Kidney epithelial cell (primary cell): ENCODE results near the gene GNPDA1. TPM values are rescaled to one million over a fixed set of nuclear protein-coding genes. Genes with fewer than 3 reads are reported as not detected.

ENCODE experiments used
- DNase-seq: peaks from one replicate; pipeline ENCODE4 v3.0.0-alpha.2; 2010; ENCODE audit warnings: low read depth
- H3K27me3 ChIP-seq: 2 replicates; pipeline ENCODE4 v1.6.0; 2011; ENCODE audit warnings: low read length; ENCODE audit not compliant: control insufficient read depth, insufficient read depth
- H3K36me3 ChIP-seq: 2 replicates; pipeline ENCODE4 v1.5.1; 2011; ENCODE audit warnings: low read length; ENCODE audit not compliant: control insufficient read depth, insufficient read depth
- H3K4me3 ChIP-seq: 2 replicates; pipeline ENCODE4 v1.5.1; 2011; ENCODE audit warnings: low read depth, mild to moderate bottlenecking, control low read depth, low read length
- CTCF ChIP-seq: IDR thresholded peaks from 2 replicates; pipeline ENCODE4 v1.5.1; 2011; ENCODE audit warnings: mild to moderate bottlenecking, moderate library complexity, low read length, control low read depth, inconsistent platforms; ENCODE audit not compliant: insufficient read depth, poor library complexity, severe bottlenecking
- total RNA-seq: library from RNA; depleted of rRNA; stranded (reverse); fragments of >200 nt; gene quantifications from 2 replicates; pipeline ENCODE4 v1.2.3, GENCODE V29; 2015

GNPDA1 gene
- total RNA-seq, 1 donor from 2014 or later: 164 TPM

GRCh38 chr5:141973871-141974595 lies 38.8 kb downstream of the GNPDA1 start:
- Histone ChIP-seq H3K27me3 (no peaks in the 10 kb centered on the region), H3K36me3 (peaks cover 2% of the 10 kb centered on the region), H3K4me3 (no peak overlapping the region)
- no peak for TF ChIP-seq CTCF
- no peak for DNase-seq

- no peak for DNase-seq
- Histone ChIP-seq H3K27me3 (no peaks in the 10 kb centered on the region), H3K36me3 (no peaks in the 10 kb centered on the region), H3K4me3 (peak overlapping the region; percentile 82)
- no peak for TF ChIP-seq CTCF
These were observed 42.8 kb downstream of the GNPDA1 start for GRCh38 chr5:141969783-141970771.

GRCh38 chr5:141968914-141969608 lies 43.8 kb downstream of the GNPDA1 start, which contains the start of gene RNF14:
Gene RNF14 (plus strand): TSS chr5:141969105. CDS start chr5:141973589, 4,484 bp downstream.
- no peaks in the 10 kb centered on the region for H3K27me3 ChIP-seq
- DNase-seq: peak; percentile 59
- H3K36me3 ChIP-seq: no peaks in the 10 kb centered on the region
- H3K4me3 ChIP-seq: peak within 1 kb of the TSS; percentile 82
- peak; percentile 73 for TF ChIP-seq CTCF

GRCh38 chr5:141966963-141967333 lies 45.9 kb downstream of the GNPDA1 start:
- no peak for DNase-seq
- Histone ChIP-seq H3K36me3 (no peaks in the 10 kb centered on the region), H3K27me3 (no peaks in the 10 kb centered on the region), H3K4me3 (no peak overlapping the region)
- TF ChIP-seq CTCF: no peak

- DNase-seq: no peak
- no peak for TF ChIP-seq CTCF
- Histone ChIP-seq H3K36me3 (no peaks in the 10 kb centered on the region), H3K27me3 (no peaks in the 10 kb centered on the region), H3K4me3 (no peak overlapping the region)
These were observed 46.4 kb downstream of the GNPDA1 start for GRCh38 chr5:141966275-141966962.
